Tibial nerve (tissue), 4 donors: Measurements from ENCODE around the gene IRX1.

Source experiments
- CTCF ChIP-seq, 5 experiments: fragments of 200-600 bp in 3 of 5; fragments of 450-650 bp in 2 of 5; sonication (generic) in 3 of 5; IDR thresholded peaks; one replicate each; pipeline ENCODE4 v1.5.1; 2016 to 2019; ENCODE audit warnings: antibody characterized with exemption in 5 of 5, mild to moderate bottlenecking in 3 of 5, moderate library complexity in 2 of 5
- EP300 ChIP-seq, 2 donors: sonication (generic); formaldehyde crosslinking; IDR thresholded peaks; one replicate each; pipeline ENCODE4 v1.6.1; 2017; ENCODE audit warnings: antibody characterized with exemption in 2 of 2, mild to moderate bottlenecking in 1 of 2
- POLR2A ChIP-seq, 2 donors: fragments of 450-650 bp; IDR thresholded peaks; one replicate each; pipeline ENCODE4 v1.6.1; 2017; ENCODE audit warnings: antibody characterized with exemption in 2 of 2, mild to moderate bottlenecking in 2 of 2, moderate library complexity in 2 of 2

GRCh38 chr5:3619579-3619978 lies 23.9 kb downstream of the IRX1 start:
- TF ChIP-seq CTCF (IDR thresholded peaks at IDR 0.05) (no peak), EP300 (IDR thresholded peaks at IDR 0.05) (no peak), POLR2A (IDR thresholded peaks at IDR 0.05) (no peak)
